Psoas muscle (tissue), 8 donors: ENCODE results near the gene KCTD6. TPM values are rescaled to one million over a fixed set of nuclear protein-coding genes. Genes with fewer than 3 reads are reported as not detected.

Experiments used
- ATAC-seq, 4 donors: fragments of 200-7000 bp; cut with Tn5 transposase; one replicate each; pipeline ENCODE4 v1.9.1; 2020; ENCODE audit warnings: moderate library complexity in 3 of 4, mild to moderate bottlenecking in 2 of 4
- DNase-seq, 2 donors: peaks; one replicate each; pipeline ENCODE4 v3.0.0-alpha.2; 2020
- H3K27ac ChIP-seq: fragments of 200-600 bp; one replicate; pipeline ENCODE4 v1.8.0; 2022
- H3K27me3 ChIP-seq, 3 donors: fragments of 200-600 bp in 1 of 3; one replicate each; pipeline versions ENCODE4 v1.6.1 to v1.8.0; 2013 to 2022; ENCODE audit warnings: low read length in 2 of 3, mild to moderate bottlenecking in 2 of 3, moderate library complexity in 1 of 3; ENCODE audit not compliant: insufficient read depth in 3 of 3
- H3K36me3 ChIP-seq, 2 donors: fragments of 200-600 bp in 1 of 2; one replicate each; pipeline versions ENCODE4 v1.6.1 to v1.8.0; 2013 to 2022; ENCODE audit warnings: low read depth in 1 of 2, mild to moderate bottlenecking in 1 of 2, moderate library complexity in 1 of 2; ENCODE audit not compliant: insufficient read depth in 1 of 2
- H3K4me1 ChIP-seq: fragments of 200-600 bp; one replicate; pipeline ENCODE4 v1.8.0; 2022
- H3K4me3 ChIP-seq: fragments of 200-600 bp; one replicate; pipeline ENCODE4 v1.8.0; 2022; ENCODE audit warnings: mild to moderate bottlenecking
- H3K9me3 ChIP-seq: fragments of 200-600 bp; one replicate; pipeline ENCODE4 v1.8.0; 2022
- WGBS, 3 donors: extraction: QIAGEN DNeasy Blood & Tissue Kit; methylation state at CpG; one replicate each; pipeline versions ENCODE4 v1.1.6 to v1.1.7; 2013; 5-methylcytosine and 5-hydroxymethylcytosine counted together
- intact Hi-C, 2 donors: fragments of 100-400 bp; cut with DNase I; formaldehyde crosslinking; loops; one replicate each; pipeline versions ENCODE4 v1.11.0 to v1.14.2; 2022
- polyA plus RNA-seq, 3 donors: library from polyadenylated mRNA; stranded (reverse); fragments of 200-250 nt; gene quantifications; one replicate each; pipeline ENCODE4 v1.2.3, GENCODE V29; 2013
- total RNA-seq, 4 donors: library from RNA; stranded (reverse); fragmentation: NEBNext Ultra II Directional in 2 of 4; extraction: Animal tissue kit (Norgen Biotek cat#: 25700) in 2 of 4; gene quantifications; one replicate each; pipeline versions ENCODE4 v1.2.1 to v1.2.4, GENCODE V29; 2021 to 2023
- TF ChIP-seq, protein P1 (sequence below): fragments of 200-600 bp; IDR thresholded peaks from one replicate; pipeline ENCODE4 v1.8.0; 2022; ENCODE audit warnings: antibody characterized with exemption
- donor health status: healthy with polysubstance abuse.
- donor health status: DM: no; HTN: no; CAD: no; lungs with moderate emphysema.
- donor health status: Bipolar disorder and iron deficiency.
- donor health status: healthy.
- donor health status: DM: yes; HTN: yes; CAD: no.
- donor health status: DM: no; HTN: no; CAD: no.
- donor health status: DM: no; HTN: no; CAD: no.
- donor health status: DM: yes; HTN: yes; CAD: no.

Gene KCTD6
- total and polyA plus RNA-seq, 7 donors: 2.6 to 11.0 (median 6.7) TPM

DNA sequence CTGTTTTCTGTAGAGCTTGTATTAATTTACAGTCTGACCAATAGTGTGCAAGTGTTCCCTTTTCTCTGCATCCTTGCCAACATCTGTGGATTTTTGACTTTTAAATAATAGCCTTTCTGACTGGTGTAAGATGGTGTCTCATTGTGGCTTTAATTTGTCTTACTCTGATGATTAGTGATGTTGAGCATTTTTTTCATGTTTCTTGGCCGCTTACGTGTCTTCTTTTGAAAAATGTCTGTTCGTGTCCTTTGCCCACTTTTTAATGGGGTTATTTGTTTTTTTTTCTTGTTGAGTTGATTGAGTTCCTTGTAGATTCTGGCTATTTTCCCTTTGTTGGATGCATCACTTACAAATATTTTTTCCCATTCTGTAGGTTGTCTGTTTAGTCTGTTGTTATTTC, 52.6 kb downstream of the KCTD6 start:
- H3K27ac ChIP-seq: no peak overlapping the region
- ATAC-seq: no peak
- no peaks in the 10 kb centered on the region for H3K4me1 ChIP-seq
- H3K4me3 ChIP-seq: no peak overlapping the region
- H3K27me3 ChIP-seq: no peaks in the 10 kb centered on the region
- DNase-seq: no peak
- TF ChIP-seq, protein P1, sequence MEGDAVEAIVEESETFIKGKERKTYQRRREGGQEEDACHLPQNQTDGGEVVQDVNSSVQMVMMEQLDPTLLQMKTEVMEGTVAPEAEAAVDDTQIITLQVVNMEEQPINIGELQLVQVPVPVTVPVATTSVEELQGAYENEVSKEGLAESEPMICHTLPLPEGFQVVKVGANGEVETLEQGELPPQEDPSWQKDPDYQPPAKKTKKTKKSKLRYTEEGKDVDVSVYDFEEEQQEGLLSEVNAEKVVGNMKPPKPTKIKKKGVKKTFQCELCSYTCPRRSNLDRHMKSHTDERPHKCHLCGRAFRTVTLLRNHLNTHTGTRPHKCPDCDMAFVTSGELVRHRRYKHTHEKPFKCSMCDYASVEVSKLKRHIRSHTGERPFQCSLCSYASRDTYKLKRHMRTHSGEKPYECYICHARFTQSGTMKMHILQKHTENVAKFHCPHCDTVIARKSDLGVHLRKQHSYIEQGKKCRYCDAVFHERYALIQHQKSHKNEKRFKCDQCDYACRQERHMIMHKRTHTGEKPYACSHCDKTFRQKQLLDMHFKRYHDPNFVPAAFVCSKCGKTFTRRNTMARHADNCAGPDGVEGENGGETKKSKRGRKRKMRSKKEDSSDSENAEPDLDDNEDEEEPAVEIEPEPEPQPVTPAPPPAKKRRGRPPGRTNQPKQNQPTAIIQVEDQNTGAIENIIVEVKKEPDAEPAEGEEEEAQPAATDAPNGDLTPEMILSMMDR: no peak
- 80 to 94% (median 90%) methylated on average over 3 of the region's 3 CpGs for WGBS, 3 donors
- H3K9me3 ChIP-seq: no peaks in the 10 kb centered on the region
- intact Hi-C loops: no loop called here
- H3K36me3 ChIP-seq: no peaks in the 10 kb centered on the region

DNA sequence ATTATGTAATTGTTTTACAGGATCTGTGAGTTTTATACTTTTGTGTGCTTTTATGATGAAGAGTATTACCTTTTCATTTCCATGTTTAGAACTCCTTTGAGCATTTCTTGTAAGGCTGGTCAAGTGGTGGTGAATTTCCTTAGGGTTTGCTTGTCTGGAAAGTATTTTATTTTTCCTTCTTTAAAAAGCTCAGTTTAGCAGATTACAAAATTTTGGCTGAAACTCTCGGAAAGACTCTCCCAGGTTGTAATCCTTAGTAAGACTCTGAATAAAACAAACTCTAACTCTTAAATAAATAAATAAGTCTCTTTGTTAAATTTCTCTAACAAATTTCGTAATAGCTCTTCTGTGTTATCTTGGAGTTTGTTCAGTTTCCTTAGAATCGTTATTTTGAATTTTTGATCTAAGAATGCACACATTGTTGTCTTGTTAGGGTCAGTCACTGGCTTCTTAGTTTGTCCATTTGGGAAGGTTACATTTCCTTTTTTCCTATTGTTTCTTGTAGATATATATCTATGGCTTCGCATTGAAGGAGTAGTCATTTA, 59.8 kb downstream of the KCTD6 start:
- intact Hi-C loops: no loop called here
- DNase-seq (no peak), ATAC-seq (no peak)
- Histone ChIP-seq H3K4me3 (no peak overlapping the region), H3K36me3 (no peaks in the 10 kb centered on the region), H3K27ac (no peak overlapping the region), H3K4me1 (no peaks in the 10 kb centered on the region), H3K27me3 (no peaks in the 10 kb centered on the region), H3K9me3 (no peaks in the 10 kb centered on the region)
- 82 to 85% (median 84%) methylated on average over 4 of the region's 4 CpGs for WGBS, 3 donors
- TF ChIP-seq, protein P1: no peak

Other genes with a start within 250 kb of the KCTD6 start
- 10 to 100 TPM; 24.9 to 35.0 (median 30.0) TPM for gene RPP14, start 185.9 kb upstream of the KCTD6 start, total RNA-seq
- 10 to 100 TPM; 17.3 to 36.6 (median 23.2) TPM for gene RPP14, start 185.9 kb upstream of the KCTD6 start, polyA plus RNA-seq
- gene HTD2, start 185.6 kb upstream of the KCTD6 start, total RNA-seq: 10 to 100 TPM; 12.0 to 17.9 (median 15.8) TPM
- gene HTD2, start 185.6 kb upstream of the KCTD6 start, polyA plus RNA-seq: 10 to 100 TPM; 10.9 to 37.0 (median 12.5) TPM
- 10 to 100 TPM; 15.5 to 17.5 (median 16.5) TPM for gene PXK, start 159.2 kb upstream of the KCTD6 start, total RNA-seq
- 10 to 100 TPM in 1 of 3 donors, 1 to 10 TPM in 2; 3.4 to 14.7 (median 8.6) TPM for gene PXK, start 159.2 kb upstream of the KCTD6 start, polyA plus RNA-seq
- gene PDHB, start 58.3 kb upstream of the KCTD6 start, total RNA-seq: 100 to 1,000 TPM; 105 to 158 (median 128) TPM
- 100 to 1,000 TPM; 116 to 137 (median 131) TPM for gene PDHB, start 58.3 kb upstream of the KCTD6 start, polyA plus RNA-seq
- 10 to 100 TPM in 2 of 4 donors, 1 to 10 TPM in 2; 1.8 to 18.1 (median 8.7) TPM for gene ACOX2, start 45.1 kb downstream of the KCTD6 start, total RNA-seq
- gene ACOX2, start 45.1 kb downstream of the KCTD6 start, polyA plus RNA-seq: 1 to 10 TPM; 2.2 to 4.4 (median 2.4) TPM
- 10 to 100 TPM; 10.8 to 19.0 (median 17.8) TPM for gene FAM107A, start 85.3 kb downstream of the KCTD6 start, total RNA-seq
- gene FAM107A, start 85.3 kb downstream of the KCTD6 start, polyA plus RNA-seq: 10 to 100 TPM; 16.5 to 24.0 (median 22.6) TPM
- gene FAM3D, start 174.7 kb downstream of the KCTD6 start, total RNA-seq: not detected
- under 1 TPM in 1 of 3 donors, not detected in 2; 0.05 TPM for gene FAM3D, start 174.7 kb downstream of the KCTD6 start, polyA plus RNA-seq